Measurements from ENCODE around the gene SZRD1. TPM values are rescaled to one million over a fixed set of nuclear protein-coding genes. Genes with fewer than 3 reads are reported as not detected.

The SZRD1 gene
- total and polyA plus RNA-seq, 2 of the 8 experiments (the other 6 are each of a cell fraction or from before 2014, with no cell fraction given) = 97.8 to 108 TPM

GRCh38 chr1:16433030-16433429 lies 66.0 kb downstream of the SZRD1 start (continued):
- no peak for TF ChIP-seq CHD7 (IDR thresholded peaks at IDR 0.05; ENCODE audit: insufficient replicate concordance, low read length)
- TF ChIP-seq SIN3A (conservative IDR thresholded peaks at IDR 0.05 in 1 of 2, IDR thresholded peaks at IDR 0.05 in 1 of 2; ENCODE audit: low read depth in 1 of 2, low read length in 2 of 2) = no peak
- TF ChIP-seq PHF8 (conservative IDR thresholded peaks at IDR 0.05; ENCODE audit: low read depth, low read length) = no peak

All from H1 (cell line).